BJ (cell line): ENCODE measurements around the gene PARD3. TPM values are rescaled to one million over a fixed set of nuclear protein-coding genes. Genes with fewer than 3 reads are reported as not detected.

Experiments
- CTCF ChIA-PET: fragments of 350-600 bp; formaldehyde crosslinking; extraction: SDS; loops from one replicate; lab custom pipeline; 2021; ENCODE audit warnings: antibody characterized with exemption, inconsistent platforms; lab: Yijun Ruan, JAX
- POLR2A ChIA-PET: fragments of 300-600 bp; sonication (Branson Sonifier 250); formaldehyde crosslinking; extraction: SDS; loops from one replicate; lab custom pipeline; 2021; ENCODE audit warnings: antibody characterized with exemption; lab: Charles Lee
- DNase-seq: peaks from one replicate; pipeline ENCODE4 v3.0.0-alpha.2; 2011; ENCODE audit warnings: low read depth
- H3K27me3 ChIP-seq: 2 replicates; pipeline ENCODE4 v1.6.0; 2011; ENCODE audit warnings: low read length; ENCODE audit not compliant: control insufficient read depth, insufficient read depth
- H3K36me3 ChIP-seq: 2 replicates; pipeline ENCODE4 v1.5.1; 2011; ENCODE audit warnings: low read length; ENCODE audit not compliant: control insufficient read depth, insufficient read depth
- H3K4me3 ChIP-seq: 2 replicates; pipeline ENCODE4 v1.5.1; 2011; ENCODE audit warnings: low read depth, mild to moderate bottlenecking, control low read depth, low read length
- polyA minus RNA-seq: library from RNA; depleted of rRNA, polyadenylated mRNA; stranded (reverse); fragments of >200 nt; gene quantifications from 2 replicates; pipeline ENCODE4 v1.2.3, GENCODE V29; 2011; rRNA and poly(A)+ RNA removed
- polyA plus RNA-seq: library from polyadenylated mRNA; depleted of rRNA; stranded (reverse); fragments of >200 nt; gene quantifications from 2 replicates; pipeline ENCODE4 v1.2.3, GENCODE V29; 2011; rRNA removed
- TF ChIP-seq, protein P1 (sequence below): IDR thresholded peaks from 2 replicates; pipeline ENCODE4 v1.5.1; 2011; ENCODE audit warnings: low read depth, mild to moderate bottlenecking, control low read depth, inconsistent platforms, low read length, moderate library complexity; ENCODE audit not compliant: insufficient read depth

PARD3 gene
- polyA plus RNA-seq: 17.7 and 25.4 TPM in 2 replicates
- polyA minus RNA-seq: 22.1 and 25.6 TPM in 2 replicates

DNA sequence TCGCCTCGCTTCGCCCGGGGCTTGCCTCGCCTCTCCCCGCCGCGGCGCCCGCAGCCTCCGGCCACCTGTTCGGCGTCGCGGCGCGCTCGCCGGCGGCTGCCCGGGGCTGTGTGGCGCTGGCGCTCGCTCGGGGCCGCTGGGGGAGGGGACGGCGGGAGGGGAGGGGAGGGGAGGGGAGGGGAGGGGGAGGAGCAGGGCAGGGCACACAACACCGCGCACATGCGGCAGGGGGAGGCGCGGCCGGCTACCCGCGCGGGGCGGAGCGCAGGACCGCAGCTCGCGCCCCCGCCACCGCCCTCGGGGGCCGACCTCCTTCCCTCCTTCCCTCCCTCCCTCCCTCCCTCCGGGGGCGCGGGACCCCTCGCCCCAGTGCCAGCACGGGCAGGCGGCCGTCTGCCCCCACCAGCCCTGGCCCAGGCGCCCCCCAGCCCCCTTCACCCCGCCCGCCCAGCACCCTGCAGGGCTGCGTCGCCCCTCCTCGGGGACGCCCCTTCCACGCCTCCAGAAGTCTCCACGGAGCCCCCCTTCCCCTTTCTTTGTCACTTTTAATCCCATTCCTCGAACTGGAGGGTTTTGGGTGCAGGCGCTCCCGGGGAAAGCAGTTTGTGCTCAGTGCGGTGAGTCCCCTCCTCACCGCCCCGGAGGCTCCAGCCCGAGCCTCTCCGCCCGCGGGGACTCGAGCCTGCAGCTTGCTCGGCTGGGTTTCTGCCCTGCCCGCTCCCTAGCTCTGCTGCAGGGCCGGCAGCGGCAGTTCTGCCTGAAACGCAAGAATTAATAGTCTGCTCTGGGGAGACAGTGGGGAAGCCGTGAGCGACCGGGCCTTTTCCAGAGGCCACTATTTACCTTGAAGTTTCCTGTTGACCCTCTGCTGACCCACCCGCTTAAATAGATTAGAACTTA is at the start of gene PARD3:
Gene PARD3 (minus strand): TSS at position 112 of the 900 bp plus-strand sequence. CDS start 301 bp downstream, outside the sequence.
- ChIA-PET POLR2A (no interaction called here), CTCF (interaction anchor here (0.6 to 1.4 kb wide), 2 partner anchors 8 to 19 kb away, joined by 5 to 6 read pairs; no protein-coding TSS in a partner anchor)
- Histone ChIP-seq H3K36me3 (no peaks in the 10 kb centered on the region), H3K27me3 (no peaks in the 10 kb centered on the region), H3K4me3 (peak within 1 kb of the TSS; percentile 68)
- TF ChIP-seq, protein P1, sequence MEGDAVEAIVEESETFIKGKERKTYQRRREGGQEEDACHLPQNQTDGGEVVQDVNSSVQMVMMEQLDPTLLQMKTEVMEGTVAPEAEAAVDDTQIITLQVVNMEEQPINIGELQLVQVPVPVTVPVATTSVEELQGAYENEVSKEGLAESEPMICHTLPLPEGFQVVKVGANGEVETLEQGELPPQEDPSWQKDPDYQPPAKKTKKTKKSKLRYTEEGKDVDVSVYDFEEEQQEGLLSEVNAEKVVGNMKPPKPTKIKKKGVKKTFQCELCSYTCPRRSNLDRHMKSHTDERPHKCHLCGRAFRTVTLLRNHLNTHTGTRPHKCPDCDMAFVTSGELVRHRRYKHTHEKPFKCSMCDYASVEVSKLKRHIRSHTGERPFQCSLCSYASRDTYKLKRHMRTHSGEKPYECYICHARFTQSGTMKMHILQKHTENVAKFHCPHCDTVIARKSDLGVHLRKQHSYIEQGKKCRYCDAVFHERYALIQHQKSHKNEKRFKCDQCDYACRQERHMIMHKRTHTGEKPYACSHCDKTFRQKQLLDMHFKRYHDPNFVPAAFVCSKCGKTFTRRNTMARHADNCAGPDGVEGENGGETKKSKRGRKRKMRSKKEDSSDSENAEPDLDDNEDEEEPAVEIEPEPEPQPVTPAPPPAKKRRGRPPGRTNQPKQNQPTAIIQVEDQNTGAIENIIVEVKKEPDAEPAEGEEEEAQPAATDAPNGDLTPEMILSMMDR: no peak
- no peak for DNase-seq

DNA sequence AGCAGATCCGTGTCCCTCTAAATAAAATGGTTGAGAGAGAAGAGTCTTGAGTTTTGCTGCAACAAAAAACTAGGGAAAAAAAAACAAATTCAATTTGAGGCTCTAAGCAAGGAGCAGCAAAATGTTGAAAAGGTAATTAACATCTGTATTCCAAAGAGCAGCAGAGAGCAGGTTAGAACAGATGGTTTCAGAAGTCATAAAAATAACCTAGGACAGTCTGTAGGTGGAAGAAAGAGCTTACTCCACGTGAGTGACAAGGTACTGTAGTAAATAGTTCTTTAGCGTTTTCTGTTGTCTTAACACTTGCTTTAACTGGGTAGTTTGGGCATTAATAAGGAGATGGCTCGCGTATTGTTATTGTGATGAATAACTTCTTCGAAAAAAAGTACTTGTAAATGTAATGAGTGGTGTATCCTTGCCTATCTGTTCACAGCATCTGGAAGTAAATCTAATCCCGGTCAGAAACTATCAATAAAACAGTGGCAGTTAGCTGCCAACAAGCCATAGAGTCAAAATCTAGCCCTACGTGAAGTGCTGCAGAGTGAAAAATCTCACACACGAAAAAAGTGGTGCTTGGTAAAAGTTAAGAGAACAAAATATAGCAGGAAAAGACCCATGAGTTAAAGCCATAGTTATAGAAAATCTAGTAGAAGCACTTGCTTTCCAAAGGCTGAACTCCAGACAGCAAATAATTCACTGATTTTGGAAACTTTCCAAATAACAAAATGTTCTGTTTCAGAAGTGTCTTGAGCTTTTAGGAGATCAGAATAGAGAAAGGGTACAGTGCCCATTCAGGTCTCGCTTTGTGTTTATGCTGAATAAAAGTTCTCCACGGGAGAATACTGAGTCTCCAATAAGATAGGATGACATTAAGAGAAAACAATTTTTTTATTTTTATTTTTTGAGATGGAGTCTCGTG is 49.3 kb upstream of the PARD3 start:
- no peak overlapping the region for H3K4me3 ChIP-seq
- DNase-seq: no peak
- no peaks in the 10 kb centered on the region; the same call in 1 of the 2 replicates for H3K27me3 ChIP-seq
- POLR2A ChIA-PET: no interaction called here
- TF ChIP-seq, protein P1: no peak
- CTCF ChIA-PET: no interaction called here
- no peaks in the 10 kb centered on the region for H3K36me3 ChIP-seq

DNA sequence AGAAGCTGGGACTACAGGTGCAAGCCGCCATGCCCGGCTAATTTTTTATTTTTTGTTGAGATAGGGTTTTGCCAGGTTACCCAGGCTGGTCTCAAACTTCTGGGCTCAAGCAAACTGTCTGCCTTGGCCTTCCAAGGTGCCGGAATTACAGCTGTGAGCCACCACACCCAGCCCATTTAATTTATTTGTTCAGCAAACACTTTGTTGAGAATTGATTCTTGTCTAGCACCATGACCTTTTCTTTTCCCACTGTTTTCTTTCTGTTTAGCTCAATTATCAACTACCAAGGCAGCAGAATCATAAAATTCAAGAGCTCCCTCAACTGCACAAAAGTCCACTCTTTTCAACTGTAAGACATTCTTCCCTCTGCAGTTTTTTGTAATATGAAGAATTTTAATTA is 47.8 kb upstream of the PARD3 start:
- Histone ChIP-seq H3K4me3 (no peak overlapping the region), H3K36me3 (no peaks in the 10 kb centered on the region), H3K27me3 (no peaks in the 10 kb centered on the region; the same call in 1 of the 2 replicates)
- TF ChIP-seq, protein P1: no peak
- CTCF ChIA-PET: interaction anchor here (1.1 to 1.4 kb wide), 2 partner anchors 9 to 138 kb away, joined by 3 to 6 read pairs; no protein-coding TSS in a partner anchor
- no peak for DNase-seq
- POLR2A ChIA-PET: no interaction called here

DNA sequence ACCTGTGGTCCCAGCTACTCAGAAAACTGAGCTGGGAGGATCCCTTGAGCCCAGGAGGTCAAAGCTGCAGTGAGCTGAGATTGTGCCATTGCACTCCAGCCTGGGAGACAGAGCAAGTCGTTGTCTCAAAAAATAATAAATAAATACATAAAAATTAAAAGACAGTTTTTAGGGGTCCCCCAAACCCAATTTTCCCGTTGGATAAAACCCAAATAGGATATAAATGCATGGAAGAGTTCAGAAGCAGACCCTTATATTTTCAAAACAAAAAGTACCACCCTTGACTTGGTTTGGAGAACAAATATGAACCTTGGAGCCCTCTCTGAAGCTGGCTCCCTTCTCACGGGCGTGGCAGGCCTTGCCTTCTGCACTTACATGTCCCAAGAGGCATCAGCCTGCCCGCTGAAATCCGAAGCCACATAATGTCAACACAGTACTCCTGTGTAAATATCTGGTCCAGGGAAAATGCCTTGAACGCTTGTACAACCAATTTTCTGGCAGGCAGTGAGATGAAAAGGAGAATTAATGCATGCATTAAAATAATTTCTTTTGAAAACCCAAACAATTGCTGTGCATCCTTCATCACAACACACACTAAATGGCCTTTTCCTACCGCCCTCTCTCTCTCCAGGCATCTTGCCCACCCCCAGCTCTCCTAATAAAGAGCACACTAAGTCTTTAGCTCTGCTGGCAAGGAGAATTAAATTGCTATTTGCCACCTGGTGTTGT is 46.4 kb upstream of the PARD3 start:
- POLR2A ChIA-PET: no interaction called here

More for the DNA sequence above, 46.4 kb upstream of the PARD3 start:
- CTCF ChIA-PET: interaction anchor here (0.6 to 0.9 kb wide), 2 partner anchors 26 to 31 kb away, joined by 3 to 5 read pairs; no protein-coding TSS in a partner anchor
- Histone ChIP-seq H3K27me3 (peaks cover 5% of the 10 kb centered on the region; the same call in 1 of the 2 replicates), H3K36me3 (no peaks in the 10 kb centered on the region), H3K4me3 (no peak overlapping the region)
- no peak for DNase-seq
- TF ChIP-seq, protein P1: no peak
